ENCODE data around the gene SEZ6L.

DNA sequence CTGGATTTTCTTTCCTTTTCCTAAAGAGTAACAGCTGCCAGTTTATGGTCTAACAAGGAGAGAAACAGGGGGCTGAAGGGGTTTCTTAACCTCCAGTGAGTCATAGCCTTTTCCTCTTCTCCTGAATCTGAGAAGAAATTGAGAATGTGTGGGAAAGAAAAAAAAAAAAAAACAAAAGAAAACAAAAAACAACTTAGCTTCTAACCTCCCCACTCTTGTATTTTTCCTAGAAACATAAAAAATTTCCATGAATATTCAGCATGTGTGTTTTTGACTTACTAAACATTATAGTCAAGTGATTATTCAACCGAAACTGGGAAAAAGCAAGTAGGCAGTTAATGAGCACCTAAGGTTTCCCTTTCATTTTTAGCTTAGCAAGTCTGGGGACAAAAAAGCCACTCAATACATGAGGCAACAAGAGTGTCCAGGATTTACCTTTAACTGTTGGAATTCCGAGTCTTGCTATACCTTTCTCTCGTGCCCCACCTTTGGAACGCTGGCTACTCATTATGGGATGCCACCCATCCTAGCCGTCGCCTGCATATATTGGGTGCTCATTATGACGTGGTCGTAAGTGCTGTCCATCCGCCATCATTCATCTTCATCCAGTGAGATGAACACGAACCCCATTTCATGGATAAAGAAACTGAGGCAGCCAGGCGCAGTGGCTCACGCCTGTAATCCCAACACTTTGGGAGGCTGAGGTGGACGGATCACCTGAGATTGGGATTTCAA lies 262.2 kb downstream of the SEZ6L start:
- no peak for TF ChIP-seq EZH2 (IDR thresholded peaks at IDR 0.05; ENCODE audit: low read length)
- TF ChIP-seq, protein P1, sequence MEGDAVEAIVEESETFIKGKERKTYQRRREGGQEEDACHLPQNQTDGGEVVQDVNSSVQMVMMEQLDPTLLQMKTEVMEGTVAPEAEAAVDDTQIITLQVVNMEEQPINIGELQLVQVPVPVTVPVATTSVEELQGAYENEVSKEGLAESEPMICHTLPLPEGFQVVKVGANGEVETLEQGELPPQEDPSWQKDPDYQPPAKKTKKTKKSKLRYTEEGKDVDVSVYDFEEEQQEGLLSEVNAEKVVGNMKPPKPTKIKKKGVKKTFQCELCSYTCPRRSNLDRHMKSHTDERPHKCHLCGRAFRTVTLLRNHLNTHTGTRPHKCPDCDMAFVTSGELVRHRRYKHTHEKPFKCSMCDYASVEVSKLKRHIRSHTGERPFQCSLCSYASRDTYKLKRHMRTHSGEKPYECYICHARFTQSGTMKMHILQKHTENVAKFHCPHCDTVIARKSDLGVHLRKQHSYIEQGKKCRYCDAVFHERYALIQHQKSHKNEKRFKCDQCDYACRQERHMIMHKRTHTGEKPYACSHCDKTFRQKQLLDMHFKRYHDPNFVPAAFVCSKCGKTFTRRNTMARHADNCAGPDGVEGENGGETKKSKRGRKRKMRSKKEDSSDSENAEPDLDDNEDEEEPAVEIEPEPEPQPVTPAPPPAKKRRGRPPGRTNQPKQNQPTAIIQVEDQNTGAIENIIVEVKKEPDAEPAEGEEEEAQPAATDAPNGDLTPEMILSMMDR (optimal IDR thresholded peaks at IDR 0.05 in 1 of 3, IDR thresholded peaks at IDR 0.05 in 1 of 3, conservative IDR thresholded peaks at IDR 0.05 in 1 of 3; ENCODE audit: extremely low read depth in 1 of 3, insufficient read depth in 2 of 3, low read length in 3 of 3): no peak
